GM18873 (cell line): ENCODE measurements around the gene KIAA0513.

Source experiments
- ATAC-seq: cut with Tn5 transposase; IDR thresholded peaks from one replicate; pipeline ENCODE4 v1.9.1; 2021; ENCODE audit warnings: mild to moderate bottlenecking, moderate library complexity, moderate number of reproducible peaks; ENCODE audit not compliant: unreplicated experiment, low FRiP score

The KIAA0513 gene

DNA sequence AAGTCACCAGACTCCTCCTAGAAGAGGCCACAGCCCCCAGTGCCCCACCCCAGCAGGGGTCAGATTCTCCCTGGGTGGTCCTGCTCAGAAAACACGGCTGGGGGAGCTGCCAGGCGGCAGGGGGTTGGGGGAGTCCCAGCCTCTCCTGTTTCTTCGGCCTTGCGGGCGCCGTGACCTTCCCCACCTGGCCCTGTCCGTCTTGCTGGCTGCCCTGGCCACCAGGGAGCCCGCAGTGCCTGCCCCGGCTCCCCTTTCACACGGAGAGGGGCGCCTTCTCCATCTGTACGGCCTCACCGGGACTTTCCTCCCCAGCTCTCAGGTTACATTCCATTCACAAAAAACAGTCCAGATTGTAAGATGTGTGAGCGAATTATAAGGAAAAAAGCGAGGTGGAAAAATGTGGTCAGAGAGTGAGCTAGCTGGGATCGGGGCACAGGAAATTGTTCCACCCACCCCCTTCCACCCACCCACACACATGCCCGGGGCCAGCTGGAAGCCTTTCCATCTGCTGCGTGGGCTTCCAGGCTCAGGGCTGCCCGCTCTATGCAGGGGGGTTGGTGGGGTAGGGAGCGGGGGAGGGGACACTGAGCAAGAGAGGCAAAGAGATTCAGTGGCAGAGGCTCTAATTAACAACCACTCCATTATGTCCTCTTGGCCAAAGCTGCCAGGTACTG is 99.2 kb downstream of the KIAA0513 start:
- ATAC-seq = no peak

GRCh38 chr16:85127379-85127723 is 99.8 kb downstream of the KIAA0513 start:
- ATAC-seq = no peak

GRCh38 chr16:85128079-85128837 is 100.7 kb downstream of the KIAA0513 start:
- ATAC-seq = no peak

- ATAC-seq = no peak
Measured at GRCh38 chr16:85129876-85130704, 102.5 kb downstream of the KIAA0513 start.

DNA sequence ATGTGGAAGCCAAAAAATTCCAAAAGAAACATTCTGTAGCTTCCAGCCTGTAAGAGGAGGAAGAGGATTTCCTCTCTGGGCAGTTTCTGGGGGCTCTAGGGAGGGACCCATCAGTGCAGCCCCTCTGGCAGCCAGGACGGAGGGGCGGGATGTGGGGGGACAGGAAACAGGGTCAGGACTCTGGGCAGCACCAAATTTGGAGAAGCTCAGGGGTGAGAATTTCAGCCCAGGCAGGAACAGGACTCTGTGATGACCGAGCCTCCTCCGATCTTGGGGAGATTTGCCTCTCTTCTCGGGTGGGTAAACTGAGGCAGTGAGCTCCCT is 103.1 kb downstream of the KIAA0513 start:
- no peak for ATAC-seq

GRCh38 chr16:85132456-85133289 is 105.1 kb downstream of the KIAA0513 start:
- ATAC-seq = no peak

GRCh38 chr16:85133290-85133599 is 105.7 kb downstream of the KIAA0513 start:
- ATAC-seq = no peak

- ATAC-seq = no peak
Measured at GRCh38 chr16:85134076-85134788, 106.6 kb downstream of the KIAA0513 start.

GRCh38 chr16:85134789-85135142 is 107.2 kb downstream of the KIAA0513 start:
- ATAC-seq = no peak

GRCh38 chr16:85136213-85136701 is 108.7 kb downstream of the KIAA0513 start:
- ATAC-seq = no peak

GRCh38 chr16:85136702-85137322 is 109.2 kb downstream of the KIAA0513 start:
- no peak for ATAC-seq

DNA sequence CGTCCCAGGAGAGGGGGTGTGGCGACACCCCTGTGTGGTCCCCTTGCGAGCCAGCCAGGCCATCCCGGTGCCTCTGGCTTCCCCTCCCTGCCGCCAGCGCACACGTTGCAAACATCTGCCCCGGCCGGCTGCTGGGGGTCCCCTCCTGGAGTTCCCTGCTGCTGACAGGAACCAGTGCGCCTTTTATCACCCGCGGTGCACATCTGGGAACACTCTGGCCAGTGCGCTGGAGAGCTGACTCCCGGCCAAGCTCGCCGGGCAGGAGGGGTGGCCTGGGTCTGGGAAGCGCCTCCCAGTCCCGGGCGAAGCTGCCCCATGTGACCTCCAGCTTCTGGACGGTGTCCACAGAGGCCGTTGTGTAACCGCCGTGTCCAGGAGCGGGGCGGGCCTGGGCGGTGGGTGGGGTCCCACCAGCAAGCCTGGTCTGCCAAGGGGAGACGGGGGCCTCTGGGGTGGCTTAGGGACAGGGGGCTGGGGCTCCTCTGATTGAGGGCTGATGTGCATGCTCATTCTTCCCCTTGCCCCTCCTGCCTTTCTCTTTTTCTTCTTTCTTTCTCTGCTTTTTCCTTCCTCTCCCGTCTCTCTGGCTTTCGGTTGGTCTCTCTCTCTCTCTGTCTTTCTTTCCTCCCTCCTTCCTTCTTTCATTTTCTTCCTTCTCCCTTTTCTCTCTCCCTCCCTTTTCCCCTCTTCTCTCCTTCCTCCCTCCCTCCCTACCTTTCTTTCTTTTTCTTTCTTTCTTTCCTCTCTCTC is 109.9 kb downstream of the KIAA0513 start:
- no peak for ATAC-seq

DNA sequence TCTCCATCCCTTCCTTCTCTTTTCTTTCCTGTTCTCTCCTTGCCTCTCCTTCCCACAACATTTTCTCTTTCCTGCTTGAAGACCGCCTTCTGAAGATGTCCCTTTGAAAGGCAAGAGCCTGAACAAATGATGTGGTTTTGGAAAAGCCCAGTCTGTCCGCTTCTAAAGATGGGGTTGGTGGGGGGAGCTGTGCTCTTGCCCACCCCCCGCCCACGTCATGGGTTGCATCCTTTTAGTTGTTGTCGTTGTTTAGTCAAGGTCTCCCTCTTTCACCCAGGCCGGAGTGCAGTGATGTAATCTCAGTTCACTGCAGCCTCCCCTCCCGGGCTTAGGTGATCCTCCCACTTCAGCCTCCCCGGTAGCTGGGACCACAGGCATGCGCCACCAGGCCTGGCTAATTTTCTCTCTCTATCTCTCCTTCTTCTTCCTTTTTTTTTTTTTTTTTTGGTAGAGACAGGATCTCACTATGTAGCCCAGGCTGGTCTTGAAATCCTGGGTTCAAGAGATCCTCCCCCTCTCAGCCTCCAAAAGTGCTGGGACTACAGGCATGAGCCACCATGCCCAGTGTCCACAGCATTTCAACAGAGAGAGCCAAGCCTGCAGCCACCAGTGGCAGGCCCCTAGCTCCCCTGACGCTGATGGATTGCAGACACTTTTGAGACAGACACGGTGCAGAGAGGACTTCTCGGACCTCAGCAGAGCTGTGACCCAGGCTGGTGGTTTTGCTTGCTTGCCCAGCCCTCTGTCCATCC is 110.7 kb downstream of the KIAA0513 start:
- ATAC-seq = no peak

GRCh38 chr16:85138825-85139627 is 111.4 kb downstream of the KIAA0513 start:
- ATAC-seq = no peak

GRCh38 chr16:85139881-85140339 is 112.3 kb downstream of the KIAA0513 start:
- ATAC-seq = no peak

- ATAC-seq = no peak
Measured at GRCh38 chr16:85140455-85141012, 112.9 kb downstream of the KIAA0513 start.
